ENCODE data around the gene PTPRE.

- TF ChIP-seq, protein P1, sequence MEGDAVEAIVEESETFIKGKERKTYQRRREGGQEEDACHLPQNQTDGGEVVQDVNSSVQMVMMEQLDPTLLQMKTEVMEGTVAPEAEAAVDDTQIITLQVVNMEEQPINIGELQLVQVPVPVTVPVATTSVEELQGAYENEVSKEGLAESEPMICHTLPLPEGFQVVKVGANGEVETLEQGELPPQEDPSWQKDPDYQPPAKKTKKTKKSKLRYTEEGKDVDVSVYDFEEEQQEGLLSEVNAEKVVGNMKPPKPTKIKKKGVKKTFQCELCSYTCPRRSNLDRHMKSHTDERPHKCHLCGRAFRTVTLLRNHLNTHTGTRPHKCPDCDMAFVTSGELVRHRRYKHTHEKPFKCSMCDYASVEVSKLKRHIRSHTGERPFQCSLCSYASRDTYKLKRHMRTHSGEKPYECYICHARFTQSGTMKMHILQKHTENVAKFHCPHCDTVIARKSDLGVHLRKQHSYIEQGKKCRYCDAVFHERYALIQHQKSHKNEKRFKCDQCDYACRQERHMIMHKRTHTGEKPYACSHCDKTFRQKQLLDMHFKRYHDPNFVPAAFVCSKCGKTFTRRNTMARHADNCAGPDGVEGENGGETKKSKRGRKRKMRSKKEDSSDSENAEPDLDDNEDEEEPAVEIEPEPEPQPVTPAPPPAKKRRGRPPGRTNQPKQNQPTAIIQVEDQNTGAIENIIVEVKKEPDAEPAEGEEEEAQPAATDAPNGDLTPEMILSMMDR (IDR thresholded peaks at IDR 0.05), result no peak
- TF ChIP-seq POLR2AphosphoS5 (IDR thresholded peaks at IDR 0.05), result no peak
- TF ChIP-seq POLR2A (IDR thresholded peaks at IDR 0.05), result no peak
- TF ChIP-seq EP300 (IDR thresholded peaks at IDR 0.05), result no peak
These were observed 138.9 kb downstream of the PTPRE start for GRCh38 chr10:128045833-128046120.
